K562 (cell line): ENCODE measurements around the gene KCNG4. TPM values are rescaled to one million over a fixed set of nuclear protein-coding genes. Genes with fewer than 3 reads are reported as not detected.

Experiments
- ATAC-seq: fragments of 200-7000 bp; cut with Tn5 transposase; 3 replicates; pipeline ENCODE4 v1.9.1; 2020; ENCODE audit warnings: moderate library complexity
- BruUV-seq: library from RNA; stranded (reverse); fragments of 400-500 nt; replicated peaks from 2 replicates; lab custom pipeline; 2021; lab: Mats Ljungman, UMichigan
- CTCF ChIA-PET: fragments of 300-600 bp; formaldehyde crosslinking; extraction: SDS; loops from one replicate; lab custom pipeline; 2021; ENCODE audit warnings: low intra/inter-chr PET ratio; lab: Yijun Ruan, JAX
- POLR2A ChIA-PET: fragments of 300-600, 350-650 bp; sonication (Branson Sonifier 250); formaldehyde crosslinking; extraction: SDS; loops from one replicate; lab custom pipeline; 2021; ENCODE audit warnings: antibody characterized with exemption, inconsistent platforms; lab: Yijun Ruan, JAX
- DNase-seq, 4 experiments: peaks; one replicate each; pipeline versions ENCODE4 v3.0.0 to v3.0.0-alpha.2; 2011 to 2018; ENCODE audit warnings: low spot score in 3 of 4, mixed read lengths in 3 of 4; ENCODE audit errors: extremely low read depth in 1 of 4
- FAIRE-seq: peaks from 2 replicates; lab custom pipeline; 2011; peaks lifted over from hg19 to GRCh38; lab: Jason Lieb, UNC
- H2AFZ ChIP-seq: 2 replicates; pipeline ENCODE4 v1.6.0; 2011; ENCODE audit warnings: low read depth, low read length, control low read depth, inconsistent platforms
- H3K27ac ChIP-seq: fragments of 200-600 bp; 3 replicates; pipeline ENCODE4 v1.8.0; 2011; ENCODE audit warnings: low read depth, mild to moderate bottlenecking, control low read depth, inconsistent platforms, low read length, moderate library complexity, mixed read lengths; ENCODE audit errors: extremely low read depth
- H3K27me3 ChIP-seq, 2 experiments: fragments of 300-600 bp in 1 of 2; 2 replicates in 1 of 2; 3 replicates in 1 of 2; pipeline versions ENCODE4 v1.6.0 to v1.8.0; 2011; ENCODE audit warnings: inconsistent platforms in 2 of 2, low read length in 2 of 2, mild to moderate bottlenecking in 1 of 2, mixed read lengths in 1 of 2, moderate library complexity in 1 of 2; ENCODE audit not compliant: control insufficient read depth in 2 of 2, insufficient read depth in 2 of 2
- H3K36me3 ChIP-seq: fragments of 300-600 bp; 3 replicates; pipeline ENCODE4 v1.8.0; 2011; ENCODE audit warnings: mild to moderate bottlenecking, low read length, inconsistent platforms; ENCODE audit not compliant: control insufficient read depth, insufficient read depth
- H3K4me1 ChIP-seq, 2 experiments: fragments of 200-600 bp in 1 of 2; replicated peaks in 1 of 2; 2 replicates in 1 of 2; 3 replicates in 1 of 2; pipeline versions ENCODE4 v1.5.1 to v1.8.0; 2011; ENCODE audit warnings: inconsistent platforms in 2 of 2, low read length in 2 of 2, mild to moderate bottlenecking in 1 of 2, mixed read lengths in 1 of 2, moderate library complexity in 1 of 2; ENCODE audit not compliant: control insufficient read depth in 2 of 2, insufficient read depth in 2 of 2
- H3K4me2 ChIP-seq: 2 replicates; pipeline ENCODE4 v1.6.1; 2011; ENCODE audit warnings: low read length, control low read depth, inconsistent platforms, mixed read lengths; ENCODE audit not compliant: insufficient read depth
- H3K4me3 ChIP-seq: fragments of 200-600 bp; sonication (generic), shearing (Covaris generic); 2 replicates; pipeline ENCODE4 v1.5.1; 2016; ENCODE audit warnings: control low read depth, inconsistent platforms
- H3K79me2 ChIP-seq: fragments of 200-600 bp; 3 replicates; pipeline ENCODE4 v1.8.0; 2011; ENCODE audit warnings: low read length, inconsistent platforms; ENCODE audit not compliant: control insufficient read depth, insufficient read depth
- H3K9ac ChIP-seq, 2 experiments: 2 replicates each; pipeline versions ENCODE4 v1.6.0 to v1.6.1; 2011; ENCODE audit warnings: low read depth in 2 of 2, low read length in 2 of 2, control low read depth in 1 of 2, inconsistent platforms in 1 of 2, mild to moderate bottlenecking in 1 of 2, mixed read lengths in 1 of 2; ENCODE audit not compliant: insufficient read depth in 1 of 2
- H3K9me1 ChIP-seq: one replicate; pipeline ENCODE4 v1.6.0; 2011; ENCODE audit warnings: inconsistent platforms, mild to moderate bottlenecking, low read length, moderate library complexity; ENCODE audit not compliant: control insufficient read depth, insufficient read depth
- H3K9me3 ChIP-seq: replicated peaks from 2 replicates; pipeline ENCODE4 v1.5.1; 2011; ENCODE audit warnings: low read depth, low read length, inconsistent platforms; ENCODE audit not compliant: control insufficient read depth, insufficient read depth
- H4K20me1 ChIP-seq: replicated peaks from 2 replicates; pipeline ENCODE4 v1.6.1; 2011; ENCODE audit warnings: low read length, inconsistent platforms, mixed read lengths; ENCODE audit not compliant: control insufficient read depth, insufficient read depth
- C11orf30 ChIP-seq: fragments of 450-650 bp; IDR thresholded peaks from 2 replicates; pipeline ENCODE4 v1.6.1; 2016; ENCODE audit warnings: low read depth, mild to moderate bottlenecking
- E2F3 ChIP-seq: fragments of 250-450 bp; sonication (Bioruptor Pico); IDR thresholded peaks from 2 replicates; pipeline ENCODE4 v1.4.0; 2020; ENCODE audit warnings: mild to moderate bottlenecking
- GABPB2 ChIP-seq: fragments of 250-450 bp; sonication (Bioruptor Pico); conservative IDR thresholded peaks from 2 replicates; pipeline ENCODE4 v1.5.1; 2021; ENCODE audit warnings: mild to moderate bottlenecking
- HCFC1 ChIP-seq: IDR thresholded peaks from 2 replicates; pipeline ENCODE4 v1.6.1; 2012; ENCODE audit warnings: low read depth, low read length, improper control_type of control experiment
- HDAC2 ChIP-seq: fragments of 450-650 bp; IDR thresholded peaks from 2 replicates; pipeline ENCODE4 v1.6.1; 2016; ENCODE audit warnings: mild to moderate bottlenecking
- HOMEZ ChIP-seq: fragments of 250-450 bp; sonication (Bioruptor Pico); IDR thresholded peaks from 2 replicates; pipeline ENCODE4 v1.4.0; 2020; ENCODE audit warnings: mild to moderate bottlenecking, moderate library complexity
- KDM1A ChIP-seq, 2 experiments: fragments of 450-650 bp; IDR thresholded peaks; 2 replicates each; pipeline ENCODE4 v1.6.1; 2016; ENCODE audit warnings: mild to moderate bottlenecking in 2 of 2
- MAFF ChIP-seq: IDR thresholded peaks from 2 replicates; pipeline ENCODE4 v1.6.1; 2012; ENCODE audit warnings: low read length, improper control_type of control experiment
- NBN ChIP-seq: fragments of 450-650 bp; IDR thresholded peaks from 2 replicates; pipeline ENCODE4 v1.6.1; 2016; ENCODE audit warnings: low read depth, mild to moderate bottlenecking
- NFIX ChIP-seq: fragments of 250-450 bp; sonication (Bioruptor Pico); IDR thresholded peaks from 2 replicates; pipeline ENCODE4 v1.4.0; 2020; ENCODE audit warnings: low read depth, mild to moderate bottlenecking, moderate library complexity
- RFX1 ChIP-seq: fragments of 450-650 bp; IDR thresholded peaks from 2 replicates; pipeline ENCODE4 v1.6.1; 2016; ENCODE audit warnings: mild to moderate bottlenecking, moderate library complexity
- SAFB2 ChIP-seq: fragments of 200-400 bp; formaldehyde crosslinking; IDR thresholded peaks from 2 replicates; pipeline ENCODE4 v1.6.1; 2018; ENCODE audit warnings: borderline replicate concordance, low read length, low read depth, moderate library complexity; ENCODE audit not compliant: severe bottlenecking
- SIN3B ChIP-seq: fragments of 450-650 bp; IDR thresholded peaks from 2 replicates; pipeline ENCODE4 v1.6.1; 2017; ENCODE audit warnings: low read depth, mild to moderate bottlenecking, moderate library complexity
- ZNF280B ChIP-seq: fragments of 250-450 bp; sonication (Bioruptor Pico); IDR thresholded peaks from 2 replicates; pipeline ENCODE4 v1.5.1; 2021; ENCODE audit warnings: mild to moderate bottlenecking
- whole genome bisulfite sequencing: fragments of 100-300 bp; shearing (Covaris generic); methylation state at CpG from one replicate; pipeline ENCODE4 v1.1.6; 2016; ENCODE audit warnings: low coverage, mixed read lengths; ENCODE audit not compliant: insufficient coverage; ENCODE audit errors: missing lambda C conversion rate; 5-methylcytosine and 5-hydroxymethylcytosine counted together
- in situ Hi-C: fragments of 300-500 bp; cut with MboI; formaldehyde crosslinking; loops from 4 replicates; pipeline ENCODE4 v1.15.0; 2018; ENCODE audit warnings: inconsistent platforms, mixed read lengths
- intact Hi-C: fragments of 100-400 bp; cut with micrococcal nuclease; formaldehyde crosslinking; loops from 2 replicates; pipeline ENCODE4 v1.14.2; 2022
- polyA plus RNA-seq, 8 experiments: library from polyadenylated mRNA; depleted of rRNA in 4 of 8; stranded (reverse) in 5 of 8; unstranded in 3 of 8; fragments of >200 nt; fragmentation: Nextera tagmentation in 2 of 8; fragmentation: Illumina TruSeq in 1 of 8; extraction: Ambion mirVana in 2 of 8; extraction: Trizol in 1 of 8; gene quantifications; 2 replicates each; pipeline versions ENCODE4 v1.2.1 to v1.2.3, GENCODE V29; 2011 to 2014; ENCODE audit warnings: inconsistent platforms in 1 of 8, missing spikeins in 1 of 8
- total RNA-seq, 7 experiments: library from RNA; depleted of rRNA in 6 of 7; stranded (reverse); fragments of >200 nt in 6 of 7; fragmentation: Illumina TruSeq in 2 of 7; extraction: Trizol in 2 of 7; gene quantifications; 2 replicates each; pipeline versions ENCODE4 v1.2.1 to v1.2.3, GENCODE V29; 2011 to 2021; ENCODE audit warnings: low replicate concordance in 1 of 7

KCNG4 gene
- total and polyA plus RNA-seq, 9 of the 15 experiments (the other 6 are each of a cell fraction or from before 2014, with no cell fraction given), result not detected

- in situ Hi-C loops, result no loop called here
- FAIRE-seq (no peak), ATAC-seq (no peak), DNase-seq (no peak)
- H3K4me2 ChIP-seq, result no peak overlapping the region
- H3K9ac ChIP-seq, result no peak overlapping the region
- no peak overlapping the region for H3K4me3 ChIP-seq
- no peaks in the 10 kb centered on the region for H3K4me1 ChIP-seq
- H3K9me3 ChIP-seq, result no peaks in the 10 kb centered on the region
- no peak overlapping the region for H3K27ac ChIP-seq
- CTCF ChIA-PET, result no interaction called here
- BruUV-seq, result no TSS peak
- no peaks in the 10 kb centered on the region for H3K36me3 ChIP-seq
- no peak for TF ChIP-seq ZNF280B
- TF ChIP-seq RFX1, result peak; percentile 67
- POLR2A ChIA-PET, result no interaction called here
- no peaks in the 10 kb centered on the region for H3K9me1 ChIP-seq
- H4K20me1 ChIP-seq, result no peaks in the 10 kb centered on the region
- no peak overlapping the region for H2AFZ ChIP-seq
- 0% methylated on average over 7 of the region's 7 CpGs for WGBS
- H3K27me3 ChIP-seq, result peaks cover 37 to 66% of the 10 kb centered on the region in 2 experiments
- H3K79me2 ChIP-seq, result no peaks in the 10 kb centered on the region
- intact Hi-C loops, result no loop called here
These were observed 12.4 kb upstream of the KCNG4 start for GRCh38 chr16:84252184-84252583.

GRCh38 chr16:84247844-84248243 is 8.0 kb upstream of the KCNG4 start:
- Histone ChIP-seq H3K27me3 (peaks cover 30 to 69% of the 10 kb centered on the region in 2 experiments), H3K36me3 (no peaks in the 10 kb centered on the region), H3K9me1 (no peaks in the 10 kb centered on the region), H4K20me1 (no peaks in the 10 kb centered on the region), H3K4me1 (0 out of 5 replicates have a peak, but pooled peaks cover 0 to 2% of the 10 kb centered on the region in 2 experiments), H3K4me2 (no peak overlapping the region), H2AFZ (no peak overlapping the region), H3K79me2 (no peaks in the 10 kb centered on the region), H3K4me3 (no peak overlapping the region), H3K27ac (no peak overlapping the region), H3K9ac (no peak overlapping the region), H3K9me3 (no peaks in the 10 kb centered on the region)
- CTCF ChIA-PET, result no interaction called here
- ATAC-seq (no peak), FAIRE-seq (no peak), DNase-seq (no peak)
- intact Hi-C loops, result no loop called here
- POLR2A ChIA-PET, result no interaction called here
- no TSS peak for BruUV-seq
- WGBS, result 3% methylated on average over 5 of the region's 5 CpGs
- in situ Hi-C loops, result no loop called here
- TF ChIP-seq SAFB2 (no peak), HOMEZ (CRISPR knock-in tag) (no peak), MAFF (peak; percentile 68), KDM1A (IDR thresholded peaks at IDR 0.05) (no peak), HDAC2 (no peak), GABPB2 (CRISPR knock-in tag) (no peak), HCFC1 (no peak), NBN (no peak), SIN3B (no peak), NFIX (CRISPR knock-in tag) (no peak), E2F3 (CRISPR knock-in tag) (no peak), C11orf30 (peak; percentile 85)
